HepG2 (cell line): ENCODE measurements around the gene STARD5. TPM values are rescaled to one million over a fixed set of nuclear protein-coding genes. Genes with fewer than 3 reads are reported as not detected.

ENCODE experiments used
- AGO2 ChIP-seq: fragments of 200-400 bp; formaldehyde crosslinking; optimal IDR thresholded peaks from 2 replicates; pipeline ENCODE3; 2017; ENCODE audit warnings: mild to moderate bottlenecking, low read depth, low read length, moderate library complexity
- DPF2 ChIP-seq: sonication (generic); formaldehyde crosslinking; IDR thresholded peaks from 2 replicates; pipeline ENCODE4 v1.4.0; 2020; ENCODE audit warnings: mild to moderate bottlenecking, low read depth, missing genetic modification reagents, borderline replicate concordance
- GLI4 ChIP-seq: sonication (generic); formaldehyde crosslinking; IDR thresholded peaks from 2 replicates; pipeline ENCODE4 v1.5.1; 2020; ENCODE audit warnings: missing genetic modification reagents, mild to moderate bottlenecking, moderate library complexity, borderline replicate concordance
- GTF3A ChIP-seq: sonication (generic); formaldehyde crosslinking; conservative IDR thresholded peaks from 2 replicates; pipeline ENCODE4 v1.4.0; 2020; ENCODE audit warnings: mild to moderate bottlenecking, missing genetic modification reagents
- IRF2 ChIP-seq: IDR thresholded peaks from 2 replicates; pipeline ENCODE4 v1.6.1; 2018; ENCODE audit warnings: missing genetic modification reagents, missing compliant biosample characterization
- NFIB ChIP-seq: sonication (generic); formaldehyde crosslinking; IDR thresholded peaks from 2 replicates; pipeline ENCODE4 v1.9.0; 2021; ENCODE audit warnings: missing genetic modification reagents, mild to moderate bottlenecking, borderline replicate concordance
- PHB2 ChIP-seq: fragments of 450-650 bp; IDR thresholded peaks from 2 replicates; pipeline ENCODE4 v1.6.1; 2018; ENCODE audit not compliant: partially characterized antibody
- PHF20 ChIP-seq: sonication (generic); formaldehyde crosslinking; IDR thresholded peaks from 2 replicates; pipeline ENCODE4 v1.5.0; 2020; ENCODE audit warnings: mild to moderate bottlenecking, missing genetic modification reagents
- RBFOX2 ChIP-seq: fragments of 200-400 bp; formaldehyde crosslinking; IDR thresholded peaks from 2 replicates; pipeline ENCODE4 v1.6.1; 2017; ENCODE audit warnings: low read depth, mild to moderate bottlenecking, low read length
- SALL1 ChIP-seq: sonication (generic); formaldehyde crosslinking; IDR thresholded peaks from 2 replicates; pipeline ENCODE4 v1.8.0; 2022; ENCODE audit warnings: mild to moderate bottlenecking, missing genetic modification reagents
- SKI ChIP-seq: fragments of 450-650 bp; IDR thresholded peaks from one replicate; pipeline ENCODE4 v1.6.1; 2018; ENCODE audit warnings: mild to moderate bottlenecking; ENCODE audit not compliant: partially characterized antibody
- TP53 ChIP-seq: sonication (generic); formaldehyde crosslinking; conservative IDR thresholded peaks from 2 replicates; pipeline ENCODE4 v1.4.0; 2020; ENCODE audit warnings: missing genetic modification reagents
- ZNF337 ChIP-seq: sonication (generic); formaldehyde crosslinking; IDR thresholded peaks from 2 replicates; pipeline ENCODE4 v1.5.1; 2020; ENCODE audit warnings: missing genetic modification reagents, low read depth, mild to moderate bottlenecking, borderline replicate concordance
- ZNF552 ChIP-seq: sonication (generic); formaldehyde crosslinking; IDR thresholded peaks from 2 replicates; pipeline ENCODE4 v1.9.0; 2022; ENCODE audit warnings: missing genetic modification reagents, mild to moderate bottlenecking, borderline replicate concordance
- polyA plus RNA-seq, 8 experiments: library from polyadenylated mRNA; depleted of rRNA in 3 of 8; stranded (reverse) in 7 of 8; unstranded in 1 of 8; fragments of >200 nt; fragmentation: Illumina TruSeq in 4 of 8; extraction: Trizol in 4 of 8; gene quantifications; 2 replicates each; pipeline versions ENCODE4 v1.2.1 to v1.2.3, GENCODE V29; 2011 to 2016; ENCODE audit warnings: low read depth in 4 of 8, missing spikeins in 1 of 8, mixed read lengths in 1 of 8; ENCODE audit not compliant: insufficient read depth in 1 of 8
- total RNA-seq, 5 experiments: library from RNA; depleted of rRNA; stranded (reverse); fragments of >200 nt; fragmentation: Illumina TruSeq; extraction: Trizol; gene quantifications; 2 replicates each; pipeline ENCODE4 v1.2.3, GENCODE V29; 2016; ENCODE audit warnings: low read depth in 1 of 5
- TF ChIP-seq, protein P1 (sequence below): IDR thresholded peaks from 2 replicates; pipeline ENCODE4 v1.6.1; 2016; ENCODE audit warnings: low read depth
- TF ChIP-seq, protein P2 (sequence below): sonication (generic); formaldehyde crosslinking; IDR thresholded peaks from 2 replicates; pipeline ENCODE4 v1.8.1; 2023; ENCODE audit warnings: missing genetic modification reagents, mild to moderate bottlenecking, borderline replicate concordance
- TF ChIP-seq, protein P3 (sequence below): sonication (generic); formaldehyde crosslinking; IDR thresholded peaks from 2 replicates; pipeline ENCODE4 v1.4.0; 2020; ENCODE audit warnings: missing genetic modification reagents; ENCODE audit errors: not compliant biosample characterization
- TF ChIP-seq, protein P4 (sequence below): sonication (generic); formaldehyde crosslinking; IDR thresholded peaks from 2 replicates; pipeline ENCODE4 v1.5.0; 2020; ENCODE audit warnings: mild to moderate bottlenecking, missing genetic modification reagents
- TF ChIP-seq, protein P5 (sequence below): sonication (generic); formaldehyde crosslinking; IDR thresholded peaks from 2 replicates; pipeline ENCODE4 v1.5.0; 2020; ENCODE audit warnings: missing genetic modification reagents
- TF ChIP-seq, protein P6 (sequence below): sonication (generic); formaldehyde crosslinking; conservative IDR thresholded peaks from 2 replicates; pipeline ENCODE4 v1.5.0; 2020; ENCODE audit warnings: missing genetic modification reagents

The STARD5 gene
- total and polyA plus RNA-seq, 2 of the 13 experiments (the other 11 are each of a cell fraction or from before 2014, with no cell fraction given): 3.1 to 3.5 TPM

DNA sequence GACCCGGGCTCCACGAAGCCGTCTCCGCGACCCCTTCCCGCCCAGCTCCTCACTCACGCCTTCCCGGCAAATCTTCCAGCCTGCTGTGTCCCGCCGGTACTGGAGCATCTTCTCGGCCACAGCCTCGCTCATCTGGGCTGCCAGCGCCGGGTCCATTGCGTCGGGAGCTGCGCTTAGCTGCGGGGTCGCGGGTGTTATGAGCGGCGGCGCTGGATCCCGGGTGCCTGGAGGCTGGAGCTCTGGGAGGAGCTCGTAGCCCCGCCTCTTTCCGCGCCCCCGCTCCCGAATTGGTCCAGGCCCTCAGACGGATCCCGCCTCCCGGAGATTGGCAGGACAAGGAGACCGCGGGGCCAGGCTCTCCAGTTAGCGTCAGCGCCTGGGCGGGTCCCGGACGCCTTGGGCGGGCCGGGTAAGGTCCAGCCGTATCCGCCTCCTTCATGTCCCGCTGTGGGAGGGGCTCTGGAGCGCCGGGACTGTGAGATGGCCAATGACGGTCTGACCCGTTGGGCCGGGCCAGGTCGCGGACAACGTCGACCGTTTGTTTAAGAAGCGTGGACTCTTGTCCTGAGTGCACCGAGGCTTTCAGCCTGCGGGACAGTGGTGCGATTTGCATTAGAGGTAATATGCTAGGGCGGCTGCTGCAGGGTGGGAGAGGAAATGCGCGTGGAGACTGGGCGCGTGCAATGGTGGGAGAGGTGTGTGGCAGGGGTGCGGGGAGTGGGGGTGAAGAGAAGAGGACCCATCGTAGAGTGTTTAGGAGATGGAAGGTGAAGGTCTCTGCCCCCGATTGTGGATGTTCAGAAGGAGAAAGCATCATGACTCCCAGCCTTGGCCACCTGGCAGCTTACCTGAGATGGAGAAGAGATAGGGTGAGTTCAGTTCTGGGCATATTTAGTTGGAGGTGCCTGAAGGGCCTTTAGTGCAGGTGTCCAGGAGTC, at the start of gene STARD5 (continued):
- TF ChIP-seq, protein P1, sequence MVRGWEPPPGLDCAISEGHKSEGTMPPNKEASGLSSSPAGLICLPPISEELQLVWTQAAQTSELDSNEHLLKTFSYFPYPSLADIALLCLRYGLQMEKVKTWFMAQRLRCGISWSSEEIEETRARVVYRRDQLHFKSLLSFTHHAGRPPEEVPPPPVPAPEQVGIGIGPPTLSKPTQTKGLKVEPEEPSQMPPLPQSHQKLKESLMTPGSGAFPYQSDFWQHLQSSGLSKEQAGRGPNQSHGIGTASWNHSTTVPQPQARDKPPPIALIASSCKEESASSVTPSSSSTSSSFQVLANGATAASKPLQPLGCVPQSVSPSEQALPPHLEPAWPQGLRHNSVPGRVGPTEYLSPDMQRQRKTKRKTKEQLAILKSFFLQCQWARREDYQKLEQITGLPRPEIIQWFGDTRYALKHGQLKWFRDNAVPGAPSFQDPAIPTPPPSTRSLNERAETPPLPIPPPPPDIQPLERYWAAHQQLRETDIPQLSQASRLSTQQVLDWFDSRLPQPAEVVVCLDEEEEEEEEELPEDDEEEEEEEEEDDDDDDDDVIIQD (CRISPR knock-in tag): no peak
- no peak for TF ChIP-seq PHB2
- no peak for TF ChIP-seq SKI
- TF ChIP-seq RBFOX2: peak; percentile 91
- TF ChIP-seq AGO2: no peak
- TF ChIP-seq ZNF552 (CRISPR knock-in tag): no peak
- 0 out of 2 replicates have a peak, but pooled peaks have one; percentile 46 for TF ChIP-seq PHF20
- TF ChIP-seq DPF2 (CRISPR knock-in tag): no peak
- TF ChIP-seq NFIB (CRISPR knock-in tag): no peak
- peak; percentile 55 for TF ChIP-seq SALL1 (CRISPR knock-in tag)
- TF ChIP-seq, protein P2, sequence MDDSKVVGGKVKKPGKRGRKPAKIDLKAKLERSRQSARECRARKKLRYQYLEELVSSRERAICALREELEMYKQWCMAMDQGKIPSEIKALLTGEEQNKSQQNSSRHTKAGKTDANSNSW (CRISPR knock-in tag): no peak
- no peak for TF ChIP-seq GTF3A
- TF ChIP-seq, protein P3, sequence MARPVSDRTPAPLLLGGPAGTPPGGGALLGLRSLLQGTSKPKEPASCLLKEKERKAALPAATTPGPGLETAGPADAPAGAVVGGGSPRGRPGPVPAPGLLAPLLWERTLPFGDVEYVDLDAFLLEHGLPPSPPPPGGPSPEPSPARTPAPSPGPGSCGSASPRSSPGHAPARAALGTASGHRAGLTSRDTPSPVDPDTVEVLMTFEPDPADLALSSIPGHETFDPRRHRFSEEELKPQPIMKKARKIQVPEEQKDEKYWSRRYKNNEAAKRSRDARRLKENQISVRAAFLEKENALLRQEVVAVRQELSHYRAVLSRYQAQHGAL: no peak
- no peak for TF ChIP-seq ZNF337 (CRISPR knock-in tag)
- TF ChIP-seq GLI4 (CRISPR knock-in tag): no peak
- no peak for TF ChIP-seq TP53 (CRISPR knock-in tag)
- TF ChIP-seq, protein P4, sequence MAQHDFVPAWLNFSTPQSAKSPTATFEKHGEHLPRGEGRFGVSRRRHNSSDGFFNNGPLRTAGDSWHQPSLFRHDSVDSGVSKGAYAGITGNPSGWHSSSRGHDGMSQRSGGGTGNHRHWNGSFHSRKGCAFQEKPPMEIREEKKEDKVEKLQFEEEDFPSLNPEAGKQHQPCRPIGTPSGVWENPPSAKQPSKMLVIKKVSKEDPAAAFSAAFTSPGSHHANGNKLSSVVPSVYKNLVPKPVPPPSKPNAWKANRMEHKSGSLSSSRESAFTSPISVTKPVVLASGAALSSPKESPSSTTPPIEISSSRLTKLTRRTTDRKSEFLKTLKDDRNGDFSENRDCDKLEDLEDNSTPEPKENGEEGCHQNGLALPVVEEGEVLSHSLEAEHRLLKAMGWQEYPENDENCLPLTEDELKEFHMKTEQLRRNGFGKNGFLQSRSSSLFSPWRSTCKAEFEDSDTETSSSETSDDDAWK (CRISPR knock-in tag): no peak
- no peak for TF ChIP-seq IRF2 (CRISPR knock-in tag)
- TF ChIP-seq, protein P5, sequence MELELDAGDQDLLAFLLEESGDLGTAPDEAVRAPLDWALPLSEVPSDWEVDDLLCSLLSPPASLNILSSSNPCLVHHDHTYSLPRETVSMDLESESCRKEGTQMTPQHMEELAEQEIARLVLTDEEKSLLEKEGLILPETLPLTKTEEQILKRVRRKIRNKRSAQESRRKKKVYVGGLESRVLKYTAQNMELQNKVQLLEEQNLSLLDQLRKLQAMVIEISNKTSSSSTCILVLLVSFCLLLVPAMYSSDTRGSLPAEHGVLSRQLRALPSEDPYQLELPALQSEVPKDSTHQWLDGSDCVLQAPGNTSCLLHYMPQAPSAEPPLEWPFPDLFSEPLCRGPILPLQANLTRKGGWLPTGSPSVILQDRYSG (CRISPR knock-in tag): no peak
- TF ChIP-seq, protein P6, sequence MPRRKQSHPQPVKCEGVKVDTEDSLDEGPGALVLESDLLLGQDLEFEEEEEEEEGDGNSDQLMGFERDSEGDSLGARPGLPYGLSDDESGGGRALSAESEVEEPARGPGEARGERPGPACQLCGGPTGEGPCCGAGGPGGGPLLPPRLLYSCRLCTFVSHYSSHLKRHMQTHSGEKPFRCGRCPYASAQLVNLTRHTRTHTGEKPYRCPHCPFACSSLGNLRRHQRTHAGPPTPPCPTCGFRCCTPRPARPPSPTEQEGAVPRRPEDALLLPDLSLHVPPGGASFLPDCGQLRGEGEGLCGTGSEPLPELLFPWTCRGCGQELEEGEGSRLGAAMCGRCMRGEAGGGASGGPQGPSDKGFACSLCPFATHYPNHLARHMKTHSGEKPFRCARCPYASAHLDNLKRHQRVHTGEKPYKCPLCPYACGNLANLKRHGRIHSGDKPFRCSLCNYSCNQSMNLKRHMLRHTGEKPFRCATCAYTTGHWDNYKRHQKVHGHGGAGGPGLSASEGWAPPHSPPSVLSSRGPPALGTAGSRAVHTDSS (CRISPR knock-in tag): no peak
